ENCODE results near the gene LZTS3.
"Not testable (repeated sequence)": the region's sequence is repeated elsewhere in the genome, so short reads cannot be mapped to it uniquely, and the experiment has no call there.

LZTS3 gene

GRCh38 chr20:3123542-3123941 lies 49.8 kb downstream of the LZTS3 start:
- no peak for TF ChIP-seq CTCF (IDR thresholded peaks at IDR 0.05; ENCODE audit: low read depth, low read length)
- H3K4me3 ChIP-seq (ENCODE audit: low read depth, low read length): no peak overlapping the region
- in situ Hi-C loops (cut with HindIII; ENCODE audit: low sequenced_read_pairs): no loop called here
- DNase-seq (ENCODE audit: low read depth, low spot score): no peak

- DNase-seq (ENCODE audit: low read depth, low spot score): no peak
- in situ Hi-C loops (cut with HindIII; ENCODE audit: low sequenced_read_pairs): no loop called here
- TF ChIP-seq CTCF (IDR thresholded peaks at IDR 0.05; ENCODE audit: low read depth, low read length): no peak
- no peak overlapping the region for H3K4me3 ChIP-seq (ENCODE audit: low read depth, low read length)
Observed at GRCh38 chr20:3121955-3122610, 51.3 kb downstream of the LZTS3 start.

GRCh38 chr20:3121271-3121911 lies 52.0 kb downstream of the LZTS3 start:
- no peak for TF ChIP-seq CTCF (IDR thresholded peaks at IDR 0.05; ENCODE audit: low read depth, low read length)
- DNase-seq (ENCODE audit: low read depth, low spot score): no peak
- no peak overlapping the region for H3K4me3 ChIP-seq (ENCODE audit: low read depth, low read length)
- in situ Hi-C loops (cut with HindIII; ENCODE audit: low sequenced_read_pairs): no loop called here

GRCh38 chr20:3119044-3119443 lies 54.3 kb downstream of the LZTS3 start:
- no peak for DNase-seq (ENCODE audit: low read depth, low spot score)
- no peak for TF ChIP-seq CTCF (IDR thresholded peaks at IDR 0.05; ENCODE audit: low read depth, low read length)
- H3K4me3 ChIP-seq (ENCODE audit: low read depth, low read length): no peak overlapping the region
- in situ Hi-C loops (cut with HindIII; ENCODE audit: low sequenced_read_pairs): no loop called here

GRCh38 chr20:3117839-3118379 lies 55.4 kb downstream of the LZTS3 start:
- in situ Hi-C loops (cut with HindIII; ENCODE audit: low sequenced_read_pairs); H3K4me3 ChIP-seq (ENCODE audit: low read depth, low read length): not testable (repeated sequence)
- peak; percentile 64 for TF ChIP-seq CTCF (IDR thresholded peaks at IDR 0.05; ENCODE audit: low read depth, low read length)
- peak; percentile 73 for DNase-seq (ENCODE audit: low read depth, low spot score)

- no peak for DNase-seq (ENCODE audit: low read depth, low spot score)
- H3K4me3 ChIP-seq (ENCODE audit: low read depth, low read length): no peak overlapping the region
- in situ Hi-C loops (cut with HindIII; ENCODE audit: low sequenced_read_pairs): no loop called here
- no peak for TF ChIP-seq CTCF (IDR thresholded peaks at IDR 0.05; ENCODE audit: low read depth, low read length)
Observed at GRCh38 chr20:3116341-3116740, 57.0 kb downstream of the LZTS3 start.
